ENCODE measurements around the gene MYH11.
"Not testable (repeated sequence)": the region's sequence is repeated elsewhere in the genome, so short reads cannot be mapped to it uniquely, and the experiment has no call there.

MYH11 gene

DNA sequence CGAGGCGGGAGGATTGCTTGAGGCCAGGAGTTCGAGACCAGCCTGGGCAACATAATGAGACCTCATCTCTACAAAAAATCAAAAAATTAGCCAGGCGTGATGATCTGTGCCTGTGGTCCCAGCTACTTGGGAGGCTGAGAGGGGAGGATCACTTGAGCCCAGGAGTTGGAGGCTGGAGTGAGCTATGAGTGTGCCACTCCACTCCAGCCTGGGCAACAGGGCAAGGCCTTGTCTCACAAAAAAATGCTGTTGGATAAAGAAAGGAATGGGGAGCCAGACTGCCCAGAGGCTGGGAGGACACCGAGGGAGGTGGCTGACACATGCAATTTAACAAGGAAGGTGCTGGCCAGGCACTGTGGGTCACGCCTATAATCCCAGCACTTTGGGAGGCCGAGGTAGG lies 47.5 kb downstream of the MYH11 start:
- DNase-seq (ENCODE audit: low read depth) = not testable (repeated sequence)

DNA sequence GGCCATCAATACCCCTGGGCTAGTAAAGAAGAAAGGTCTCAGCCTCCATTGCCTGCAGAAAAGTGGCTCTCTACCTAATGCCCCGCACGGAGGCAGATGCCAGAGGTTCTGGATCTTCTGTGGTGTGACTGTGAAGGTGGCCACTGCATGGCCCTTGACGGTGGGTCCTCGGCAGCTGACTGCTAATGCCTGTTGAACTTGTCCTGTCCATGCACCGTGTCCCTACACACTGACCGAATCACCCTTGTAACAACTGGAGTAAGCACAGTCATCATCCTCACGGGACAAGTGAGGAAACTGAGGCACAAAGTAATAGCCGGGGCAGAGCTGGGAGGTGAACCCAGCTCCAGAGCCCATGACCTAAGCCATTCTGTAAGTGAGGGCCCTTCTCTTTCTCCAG lies 48.8 kb downstream of the MYH11 start:
- no peak for DNase-seq (ENCODE audit: low read depth)

DNA sequence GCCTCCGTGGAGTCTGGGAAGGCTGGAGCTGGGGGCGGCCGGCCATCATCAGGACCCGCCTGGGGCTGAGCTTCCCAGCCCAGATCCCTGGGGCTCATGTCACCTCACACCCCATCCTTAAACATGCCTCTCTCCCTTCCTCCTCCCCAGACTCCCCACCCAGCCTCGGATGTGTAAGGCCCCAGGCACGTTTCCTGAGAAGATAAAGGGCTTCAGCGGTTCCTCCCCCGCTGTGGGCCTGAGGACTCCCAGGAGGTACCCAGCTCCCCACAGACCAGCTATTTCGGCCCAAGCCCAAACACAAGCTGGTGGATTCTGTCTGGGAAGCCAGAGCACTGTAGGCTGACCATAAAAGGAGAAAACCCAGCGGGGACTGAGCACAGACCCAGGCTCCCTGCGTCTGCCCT lies 49.2 kb downstream of the MYH11 start:
- DNase-seq (ENCODE audit: low read depth) = no peak

DNA sequence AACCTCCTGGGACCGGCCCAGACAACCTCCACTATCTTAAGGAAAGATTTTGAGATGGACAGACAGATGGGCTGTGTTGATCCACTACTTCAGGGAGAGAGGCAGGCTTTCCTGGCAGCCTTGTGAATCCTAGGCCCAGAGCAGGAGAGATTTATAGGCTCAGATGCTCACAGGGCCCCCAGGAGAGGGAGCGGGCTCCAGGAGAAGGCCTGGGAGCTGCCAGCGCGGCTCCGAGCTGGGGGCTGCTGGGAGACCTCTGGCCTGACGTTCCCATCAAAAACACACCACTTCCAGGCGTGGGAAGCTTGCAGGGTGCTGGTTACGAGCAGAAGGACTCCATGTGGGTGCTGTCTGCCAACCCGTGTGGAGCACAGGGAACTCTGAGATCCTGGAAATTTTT lies 53.2 kb downstream of the MYH11 start:
- no peak for DNase-seq (ENCODE audit: low read depth)

DNA sequence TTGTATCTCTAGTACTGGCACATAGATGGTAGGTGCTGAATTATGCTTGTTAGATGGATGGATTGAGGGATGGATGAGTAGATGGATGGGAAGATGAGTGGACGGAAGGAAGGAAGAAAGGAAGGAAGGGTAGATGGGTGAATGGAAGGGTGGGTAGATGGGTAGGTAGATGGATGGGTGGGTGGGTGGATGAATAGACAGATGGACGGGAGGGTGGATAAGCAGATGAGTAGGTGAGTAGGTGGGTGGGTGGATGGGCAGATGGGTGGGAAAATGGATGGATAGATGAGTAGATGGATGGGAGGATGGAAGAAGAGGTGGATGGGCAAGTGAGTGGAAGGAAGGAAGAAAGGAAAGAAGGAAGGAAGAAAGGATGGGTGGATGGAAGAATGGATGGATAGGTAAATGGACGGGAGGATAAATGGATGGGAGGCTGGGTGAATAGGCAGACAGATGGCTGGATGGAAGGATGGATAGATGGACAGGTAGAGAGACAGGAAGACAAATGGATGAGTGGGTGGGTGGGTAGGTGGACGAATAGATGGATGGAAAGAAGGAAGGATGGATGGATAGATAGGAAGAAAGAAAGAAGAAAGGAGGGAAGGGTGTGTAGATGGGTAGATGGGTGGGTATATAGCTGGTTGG lies 56.9 kb downstream of the MYH11 start:
- no peak for DNase-seq (ENCODE audit: low read depth)

DNA sequence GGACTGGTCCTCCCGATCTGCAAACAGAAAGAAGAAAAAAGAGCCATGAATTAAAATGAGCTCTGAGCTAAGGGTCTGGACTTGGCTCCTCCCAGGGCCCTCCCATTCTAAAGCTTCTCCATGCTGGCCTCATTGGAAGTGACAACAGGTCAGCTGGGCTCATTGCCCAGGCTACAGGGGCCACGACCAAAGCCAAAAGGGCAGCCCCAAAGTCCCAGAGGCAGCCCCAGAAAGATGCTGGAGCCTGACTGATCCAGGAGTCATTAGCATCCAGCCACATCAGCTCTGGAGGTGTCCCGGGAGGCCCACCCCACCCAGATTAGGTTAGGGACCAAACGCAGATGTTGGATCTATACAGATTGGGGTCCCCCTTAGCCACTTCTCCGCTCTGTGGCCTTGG lies 58.2 kb downstream of the MYH11 start:
- no peak for DNase-seq (ENCODE audit: low read depth)

DNA sequence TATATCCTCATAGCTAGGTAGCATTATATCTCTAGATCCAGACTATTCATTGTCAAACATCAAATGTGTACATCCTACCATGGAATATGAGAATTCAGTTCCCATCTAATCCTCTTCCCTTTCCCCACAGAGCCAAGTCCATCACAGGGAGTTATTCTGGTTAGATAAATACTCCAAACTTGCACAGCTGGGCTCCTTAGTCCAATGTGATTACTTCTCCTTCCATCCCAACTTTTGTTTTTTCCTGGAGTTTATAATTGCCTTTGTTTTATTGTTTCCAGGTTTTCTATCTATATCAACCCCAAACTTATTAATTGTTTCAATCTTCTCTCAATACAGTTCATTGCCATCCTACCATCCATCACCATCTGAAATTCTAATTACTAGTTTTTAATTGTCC lies 59.9 kb downstream of the MYH11 start:
- DNase-seq (ENCODE audit: low read depth) = no peak

DNA sequence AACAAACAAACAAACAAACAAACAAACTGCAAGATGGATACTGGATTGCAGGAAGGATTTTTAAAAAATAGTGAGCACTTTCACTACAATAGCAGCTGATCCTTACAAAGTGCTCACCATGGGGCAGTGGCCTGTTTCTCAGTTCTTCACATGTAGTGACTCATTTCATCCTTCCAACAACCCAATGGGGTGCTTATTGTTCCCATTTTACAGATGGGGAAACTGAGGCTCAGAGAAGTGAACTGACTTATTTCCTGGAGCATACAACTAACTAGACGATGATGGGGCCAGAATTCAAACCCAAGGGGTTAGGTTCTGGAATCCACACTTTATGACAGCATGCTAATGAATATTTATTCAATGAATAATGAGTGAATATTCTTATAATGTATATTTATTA lies 61.2 kb downstream of the MYH11 start:
- no peak for DNase-seq (ENCODE audit: low read depth)

DNA sequence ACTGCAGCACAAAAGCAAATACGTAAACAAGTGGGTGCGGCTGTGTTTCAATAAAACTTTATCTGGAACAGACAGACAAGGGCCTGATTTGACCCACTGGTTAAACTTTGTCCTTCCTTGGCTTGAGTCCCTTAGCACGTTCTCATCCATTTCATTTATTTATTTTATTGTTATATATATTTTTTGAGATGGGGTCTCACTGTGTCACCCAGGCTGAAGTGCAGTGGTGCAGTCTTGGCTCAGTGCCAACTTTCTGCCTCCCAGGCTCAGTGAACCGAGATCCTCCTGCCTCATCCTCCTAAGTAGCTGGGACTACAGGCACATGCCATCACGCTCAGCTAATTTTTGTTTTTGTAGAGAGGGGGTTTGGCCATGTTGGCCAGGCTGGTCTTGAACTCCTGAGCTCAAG lies 64.3 kb downstream of the MYH11 start:
- no peak for DNase-seq (ENCODE audit: low read depth)

DNA sequence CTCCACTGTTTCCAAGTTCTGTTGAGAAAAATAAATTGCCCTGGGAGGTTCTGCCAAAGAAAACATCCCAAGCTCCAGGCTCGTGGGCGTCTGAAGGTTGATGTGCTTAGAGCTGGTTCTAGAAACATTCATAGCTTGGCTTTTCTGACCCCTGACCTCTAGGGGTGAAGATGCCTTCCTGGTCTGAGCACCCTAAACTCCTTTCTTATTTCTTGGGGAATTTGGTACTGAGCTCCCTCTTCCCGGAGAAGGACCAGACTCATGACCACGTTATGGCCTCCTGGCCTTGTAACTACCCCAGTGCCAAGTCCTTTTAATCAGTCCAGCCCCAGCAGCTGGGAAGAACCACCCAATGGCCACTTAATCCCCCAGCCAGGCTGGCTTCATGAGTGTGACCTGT lies 66.4 kb downstream of the MYH11 start:
- DNase-seq (ENCODE audit: low read depth) = no peak

DNA sequence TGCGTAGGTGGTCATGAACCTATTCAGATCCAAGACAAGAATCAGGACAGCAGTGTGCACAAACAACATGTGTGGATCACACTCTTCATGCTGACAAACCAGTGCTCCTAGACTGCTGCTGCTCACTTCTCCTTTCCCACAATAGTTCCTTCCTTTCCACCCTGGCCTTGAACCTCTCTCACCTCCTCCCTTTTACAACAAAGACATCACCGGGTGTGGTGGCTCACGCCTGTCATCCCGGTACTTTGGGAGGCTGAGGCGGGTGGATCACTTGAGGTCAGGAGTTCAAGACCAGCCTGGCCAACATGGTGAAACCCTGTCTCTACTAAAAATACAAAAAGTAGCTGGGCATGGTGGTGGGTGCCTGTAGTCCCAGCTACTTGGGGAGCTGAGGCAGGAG lies 67.0 kb downstream of the MYH11 start:
- DNase-seq (ENCODE audit: low read depth) = not testable (repeated sequence)

DNA sequence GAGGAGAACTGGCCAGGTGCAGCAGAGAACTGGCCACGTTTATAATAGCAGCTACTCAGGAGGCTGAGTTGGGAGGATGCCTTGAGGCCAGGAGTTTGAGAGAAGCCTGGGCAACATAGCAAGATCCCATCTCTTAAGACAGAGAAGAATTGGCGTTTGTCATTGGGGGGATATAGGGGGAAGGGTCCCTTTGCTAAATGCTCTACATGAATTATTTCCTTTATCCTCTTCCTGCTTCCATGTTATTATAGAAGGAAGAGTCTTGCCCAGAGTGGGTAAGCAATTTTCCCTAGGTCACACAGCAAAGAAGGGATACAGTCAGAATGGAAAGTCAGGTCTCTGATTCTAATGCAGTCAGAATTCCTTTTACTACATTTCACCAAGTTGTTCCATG lies 68.0 kb downstream of the MYH11 start:
- DNase-seq (ENCODE audit: low read depth) = no peak

DNA sequence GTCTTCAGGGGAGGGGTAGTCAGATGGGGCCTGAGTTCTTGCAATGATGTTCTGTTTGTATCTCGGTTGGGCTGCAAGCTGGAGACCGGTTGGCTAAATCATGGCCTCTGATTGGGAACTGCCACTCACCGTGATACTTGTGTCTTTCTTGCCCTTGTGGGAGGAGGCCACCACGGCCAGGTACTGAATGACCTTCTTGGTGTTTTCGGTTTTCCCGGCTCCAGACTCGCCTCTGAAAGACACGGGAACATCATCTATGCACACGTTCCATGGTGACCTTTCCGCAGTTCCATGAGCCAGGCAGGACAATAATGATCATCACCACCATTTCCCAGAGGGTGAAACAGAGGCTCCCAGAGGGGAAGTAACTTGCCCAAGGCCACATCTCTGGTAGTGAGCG lies 70.3 kb downstream of the MYH11 start:
- DNase-seq (ENCODE audit: low read depth) = no peak

DNA sequence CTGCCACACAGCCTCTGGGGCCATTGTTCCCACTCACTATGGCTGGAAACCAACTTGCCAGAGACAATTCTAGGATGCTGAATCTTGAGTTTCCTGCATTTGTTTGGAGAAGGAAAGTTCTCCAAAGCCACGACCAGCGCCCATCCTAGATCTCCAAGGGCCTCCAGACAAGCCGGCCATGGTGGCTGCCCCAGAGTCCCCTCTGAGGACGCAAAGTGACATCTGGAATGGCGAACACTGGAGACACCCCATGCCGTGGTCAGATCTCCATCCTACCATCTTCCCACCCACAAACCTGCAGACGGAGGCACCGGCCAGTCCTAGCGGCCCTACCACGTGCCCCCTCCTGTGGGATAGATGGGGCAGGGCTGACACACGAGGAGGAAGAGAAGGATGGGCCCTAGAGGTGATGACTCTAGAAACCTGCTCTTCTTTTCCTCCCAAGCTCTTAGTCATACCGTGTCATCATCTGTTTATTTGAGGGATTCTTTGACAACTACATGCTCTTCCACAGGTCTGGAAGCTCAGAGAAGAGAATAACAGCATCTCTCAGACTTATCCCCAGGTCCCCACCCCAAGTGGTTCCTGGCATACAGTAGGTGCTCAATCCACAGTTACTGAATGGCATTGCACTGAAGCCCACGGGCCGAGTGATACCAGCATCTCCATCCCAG lies 71.3 kb downstream of the MYH11 start:
- DNase-seq (ENCODE audit: low read depth) = no peak

DNA sequence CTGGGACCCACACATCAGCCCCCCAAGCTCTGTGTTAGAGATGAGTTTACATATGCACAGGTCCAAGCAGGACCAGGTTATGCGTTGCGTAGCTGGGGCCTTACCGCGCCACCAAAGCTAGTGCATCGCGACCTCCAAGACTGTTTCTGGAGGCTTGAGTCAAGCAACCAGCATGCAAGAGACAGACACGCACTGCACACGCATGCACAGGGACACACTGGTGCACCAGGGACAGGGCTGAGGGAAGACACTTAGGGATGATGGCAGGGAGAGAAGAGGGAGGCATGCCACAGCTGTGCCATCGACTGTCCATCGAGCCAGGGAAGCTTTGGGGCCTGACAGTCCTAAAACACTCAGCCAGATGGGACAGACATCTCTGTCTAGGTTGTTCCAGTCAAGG lies 72.8 kb downstream of the MYH11 start:
- no peak for DNase-seq (ENCODE audit: low read depth)

DNA sequence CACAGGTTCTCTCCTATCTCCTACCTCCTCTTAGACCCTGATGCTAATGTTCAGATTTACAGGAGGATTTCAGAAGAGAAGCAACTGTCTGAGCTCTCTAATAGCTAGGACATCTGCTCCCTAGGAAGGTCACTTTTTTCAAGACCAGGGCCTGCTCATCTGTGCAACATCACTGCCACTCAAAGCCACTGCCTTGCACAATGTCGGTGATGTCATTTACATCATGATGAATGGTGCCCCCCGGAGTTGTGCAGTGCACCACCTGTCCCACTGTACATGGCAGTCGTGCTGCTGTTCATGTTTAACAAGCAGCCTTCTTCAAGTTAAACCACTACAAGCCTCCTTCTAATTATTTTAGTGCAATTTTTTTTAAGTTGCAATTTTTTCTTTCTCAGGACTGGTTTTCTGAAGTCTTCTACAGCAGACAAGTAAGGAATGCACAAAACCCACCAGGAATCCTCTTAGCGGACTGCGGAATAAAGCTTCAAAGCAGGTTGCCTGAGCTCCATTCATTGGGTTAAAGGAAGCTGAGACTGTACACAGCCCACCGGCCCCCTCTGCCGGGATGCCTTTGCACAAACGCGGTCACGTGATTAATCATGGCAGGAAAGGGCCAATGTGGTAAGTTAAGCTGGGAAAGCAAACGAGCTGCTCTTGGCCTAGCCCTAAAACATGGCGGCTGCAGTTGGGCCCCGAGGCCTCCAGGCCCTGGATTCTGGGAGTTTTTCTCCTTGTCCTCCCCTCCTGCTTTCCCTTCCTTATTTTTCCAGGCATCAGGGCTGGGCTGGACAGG lies 74.1 kb downstream of the MYH11 start:
- no peak for DNase-seq (ENCODE audit: low read depth)

DNA sequence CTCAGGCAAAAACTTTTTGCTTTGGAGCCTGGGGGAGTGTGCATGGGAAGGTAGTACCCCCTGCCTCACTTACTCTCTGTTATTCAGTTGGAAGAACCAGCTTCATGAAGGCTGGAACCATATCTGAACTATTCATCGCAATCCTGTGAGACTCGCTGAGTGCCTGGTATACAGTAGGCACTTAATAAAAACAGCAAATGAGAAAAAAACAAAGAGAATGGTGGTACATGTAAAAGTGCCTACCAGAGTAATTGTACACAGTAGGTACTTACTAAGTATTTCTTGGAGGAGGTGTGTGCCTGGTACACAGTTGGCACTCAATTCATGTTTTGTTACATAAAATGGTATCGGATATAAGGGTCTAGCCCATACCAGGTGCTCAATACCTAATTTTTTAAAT lies 75.2 kb downstream of the MYH11 start:
- DNase-seq (ENCODE audit: low read depth) = no peak

DNA sequence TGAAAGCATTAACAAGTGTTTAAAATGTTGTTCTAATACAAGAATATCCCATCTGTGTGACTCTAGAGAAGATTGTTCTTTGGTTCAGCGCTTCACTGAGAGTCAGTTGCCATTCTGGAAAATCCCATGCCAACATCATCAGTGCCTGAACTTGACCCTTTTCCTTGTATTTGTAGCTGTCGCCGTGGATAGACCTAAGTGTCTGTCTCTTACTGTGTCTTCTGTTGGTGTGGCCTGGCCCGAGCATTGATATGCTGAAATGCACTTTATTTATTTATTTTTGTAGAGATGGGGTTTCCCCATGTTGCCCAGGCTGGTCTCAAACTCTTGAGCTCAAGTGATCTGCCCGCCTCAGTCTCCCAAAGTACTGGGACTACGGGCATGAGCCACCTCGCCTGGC lies 76.0 kb downstream of the MYH11 start:
- DNase-seq (ENCODE audit: low read depth) = no peak

DNA sequence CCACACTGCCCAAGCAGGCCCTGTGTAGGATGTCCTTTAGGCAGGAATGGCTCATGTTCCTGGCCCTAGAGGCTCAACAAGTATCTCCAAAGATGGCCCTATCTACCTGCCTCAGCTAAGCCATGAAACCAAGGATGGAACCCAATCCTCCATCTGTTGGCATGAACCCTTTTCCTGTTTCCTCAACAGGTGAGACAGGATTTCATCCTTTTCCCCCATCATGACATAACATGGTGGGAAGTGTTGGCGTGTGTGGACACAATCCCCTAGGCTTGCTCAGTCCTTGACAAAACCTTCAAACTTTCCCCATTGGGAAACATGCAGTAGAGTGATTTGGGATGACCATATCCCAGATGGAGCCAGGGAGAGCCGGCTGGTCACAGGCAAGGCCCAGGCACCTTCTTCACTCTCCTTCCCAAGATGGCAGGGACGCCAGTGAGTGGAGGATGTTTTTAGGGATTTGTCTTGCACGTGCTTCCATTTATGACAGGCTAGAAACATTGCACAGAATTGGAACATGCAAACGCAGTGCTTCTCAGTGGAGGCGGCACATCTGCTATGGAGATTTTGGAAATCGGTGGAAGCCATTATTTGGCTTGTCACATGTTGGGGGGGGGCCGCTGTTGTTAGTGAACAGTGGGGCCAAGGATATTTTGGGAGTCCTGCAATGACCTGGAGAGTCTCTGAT lies 77.0 kb downstream of the MYH11 start:
- DNase-seq (ENCODE audit: low read depth) = no peak

DNA sequence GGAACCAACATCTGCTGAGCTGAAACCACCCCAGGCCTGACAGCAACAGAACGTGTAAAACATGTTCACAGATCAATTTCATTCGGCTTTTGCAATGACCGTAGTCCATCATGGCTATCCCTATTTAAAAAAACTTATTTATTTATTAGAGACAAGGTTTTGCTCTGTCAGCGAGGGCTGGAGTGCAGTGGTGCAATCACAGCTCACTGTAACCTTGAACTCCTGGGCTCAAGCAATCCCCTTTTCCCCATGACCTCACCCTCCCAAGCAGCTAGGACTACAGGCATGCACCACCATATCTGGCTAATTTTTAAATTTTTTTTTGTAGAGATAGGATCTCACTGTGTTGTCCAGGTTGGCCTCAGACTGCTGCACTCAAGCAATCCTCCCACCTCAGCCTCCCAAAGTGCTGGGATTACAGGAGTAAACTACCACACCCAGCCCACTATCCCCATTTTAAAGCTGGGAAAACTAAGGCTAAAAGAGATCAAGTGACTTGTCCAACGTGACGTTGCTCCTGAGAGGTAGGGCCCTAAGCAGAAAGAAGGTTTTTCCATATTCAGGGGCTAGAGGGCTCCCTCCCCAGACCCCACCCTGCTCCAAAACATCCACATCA lies 77.7 kb downstream of the MYH11 start:
- no peak for DNase-seq (ENCODE audit: low read depth)

DNA sequence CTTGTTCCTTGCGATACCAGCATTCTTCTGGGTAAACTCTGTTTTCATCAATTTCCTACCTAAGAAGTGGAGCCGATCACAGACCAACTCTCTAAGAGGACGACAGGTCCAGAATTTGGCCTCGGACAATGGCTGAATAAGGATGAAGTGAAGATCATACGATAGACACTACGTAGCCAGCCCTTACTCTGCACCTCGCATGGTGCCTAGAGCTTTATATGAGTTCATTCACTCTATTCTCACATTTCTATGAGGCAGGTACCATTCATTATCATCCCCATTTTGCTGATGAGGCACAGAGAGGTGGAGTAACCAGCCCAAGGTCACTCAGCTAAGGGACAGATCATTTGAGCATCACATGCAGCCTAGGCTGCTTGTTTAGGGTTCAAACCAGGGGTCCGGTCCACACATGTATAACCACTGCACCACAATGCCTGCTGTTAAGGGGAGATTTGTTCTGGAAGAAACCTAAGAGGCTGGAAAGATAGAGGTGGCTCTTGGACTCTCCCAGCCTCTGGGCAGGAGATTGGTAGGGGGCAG lies 78.6 kb downstream of the MYH11 start:
- no peak for DNase-seq (ENCODE audit: low read depth)
